Stimulated activated CD4-positive, alpha-beta T cell treated with anti-CD3 and anti-CD28 coated beads, Interleukin-4, amount 100 ng/mL, for 1 hour (primary cell): Measurements from ENCODE around the gene TPSG1.

Source experiments
- DNase-seq: peaks from one replicate; pipeline ENCODE4 v3.0.0-alpha.2; 2020

The TPSG1 gene

DNA sequence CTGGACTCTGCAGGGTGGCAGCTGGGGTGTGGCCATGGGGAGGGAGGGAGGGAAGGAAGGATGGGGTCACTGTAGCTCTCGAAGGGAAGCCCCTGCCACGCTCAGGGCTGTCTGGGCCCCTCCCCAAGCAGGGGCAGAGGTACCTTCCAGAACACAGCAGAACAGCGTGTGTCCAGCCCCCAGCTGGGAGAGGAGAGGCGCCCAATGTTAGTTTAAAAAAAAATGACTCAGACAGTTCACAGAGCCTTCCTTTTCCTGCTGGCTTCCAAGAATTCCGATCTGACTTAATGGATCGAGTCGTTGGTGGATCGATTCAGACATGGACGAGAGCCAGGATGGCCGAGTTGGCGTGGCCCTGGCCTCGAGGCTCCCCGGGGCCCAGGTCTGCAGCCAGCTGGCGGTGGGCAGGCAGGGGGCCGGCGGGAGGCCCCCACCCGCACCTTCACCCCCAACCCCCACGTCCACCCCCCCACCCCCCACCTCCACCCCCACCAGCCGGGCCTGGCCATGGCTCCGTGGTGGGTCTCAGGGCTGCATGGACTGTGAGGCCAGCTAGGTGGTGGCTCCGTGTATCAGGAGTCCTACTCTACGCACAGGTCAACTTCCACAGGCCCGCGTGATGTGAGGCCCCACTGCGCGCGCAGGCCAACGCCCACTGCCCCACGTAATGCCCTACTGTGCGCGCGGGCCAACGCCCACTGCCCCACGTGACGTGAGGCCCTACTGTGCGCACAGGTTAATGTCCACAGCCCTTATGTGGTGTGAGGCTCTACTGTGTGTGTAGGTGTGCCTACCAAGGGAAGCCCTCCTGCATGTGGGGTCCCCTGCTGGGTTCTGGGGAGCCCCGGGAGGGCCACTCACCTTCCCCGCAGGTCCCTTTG is 50.4 kb downstream of the TPSG1 start:
- no peak for DNase-seq

DNA sequence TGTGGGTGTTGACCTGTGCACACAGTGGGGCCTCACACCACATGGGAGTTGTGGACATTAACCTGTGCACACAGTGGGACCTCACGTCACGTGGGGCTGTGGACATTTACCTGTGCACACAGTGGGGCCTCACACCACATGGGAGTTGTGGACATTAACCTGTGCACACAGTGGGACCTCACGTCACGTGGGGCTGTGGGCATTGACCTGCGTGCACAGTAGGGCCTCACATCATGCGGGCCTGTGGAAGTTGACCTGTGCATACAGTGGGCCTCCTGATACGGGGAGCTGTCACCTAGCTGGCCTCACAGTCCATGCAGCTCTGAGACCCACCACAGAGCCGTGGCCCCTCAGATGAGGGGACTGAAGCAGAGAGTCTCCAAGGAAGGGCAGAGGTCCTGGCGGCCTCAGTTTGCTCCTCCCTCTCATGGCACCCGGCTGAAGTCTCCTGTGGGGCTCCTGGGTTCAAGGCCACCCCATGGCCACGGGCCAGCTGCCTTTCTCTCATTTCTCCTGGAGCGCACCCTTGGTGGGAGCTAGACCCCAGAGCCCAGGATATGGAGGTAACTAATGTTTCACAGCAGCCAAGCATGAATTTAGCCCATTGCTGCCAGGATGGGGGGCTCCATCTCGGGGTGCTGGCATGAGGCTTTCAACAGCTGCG is 51.1 kb downstream of the TPSG1 start:
- DNase-seq: no peak

DNA sequence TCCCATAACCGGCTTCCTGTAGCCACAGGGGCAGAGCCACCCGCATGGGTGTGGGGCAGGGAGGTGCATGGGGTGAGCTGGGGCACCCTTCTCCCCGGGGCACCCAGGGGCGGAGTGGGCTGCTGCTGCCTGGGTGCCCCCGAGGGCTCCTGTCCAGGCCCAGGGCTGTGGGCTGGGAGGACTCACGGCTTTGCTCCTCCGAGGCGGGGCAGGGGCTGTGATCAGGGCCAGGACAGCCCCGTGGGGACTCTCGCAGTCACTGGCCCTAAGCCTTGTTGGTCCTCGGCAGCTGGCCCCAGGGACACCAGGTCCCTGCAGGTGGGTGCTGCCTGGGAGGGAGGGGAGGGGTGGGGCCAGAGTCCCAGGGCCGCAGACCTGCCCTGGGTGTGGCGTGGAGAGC is 52.4 kb downstream of the TPSG1 start:
- no peak for DNase-seq

DNA sequence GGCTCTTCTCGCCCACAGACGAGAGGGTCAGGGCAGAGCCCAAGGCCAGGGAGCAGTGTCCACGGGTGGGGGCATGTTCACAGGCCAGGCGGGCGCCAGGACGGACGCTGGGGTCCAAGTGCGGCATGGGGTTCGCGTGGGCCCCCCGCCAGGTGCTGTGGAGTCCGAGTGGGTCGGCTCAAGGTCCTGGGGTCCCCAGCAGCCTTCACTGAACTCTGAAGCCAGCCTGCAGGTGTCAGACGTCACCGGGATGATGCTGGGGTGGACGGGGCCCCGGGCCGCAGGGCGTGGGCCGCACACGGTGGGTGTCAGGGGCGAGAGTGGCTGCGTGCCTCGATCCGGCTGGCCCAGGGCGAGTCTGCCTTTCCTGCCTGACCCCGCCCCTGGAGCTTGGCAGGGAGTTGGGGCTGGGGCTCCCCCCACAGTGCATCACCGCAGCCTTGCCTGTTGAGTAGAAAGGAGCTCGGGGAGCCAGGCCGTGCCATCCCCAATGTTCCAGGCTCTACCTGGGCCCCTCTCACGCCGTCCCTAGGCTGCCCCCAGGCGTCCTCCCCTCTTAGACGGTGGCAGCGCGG is 53.1 kb downstream of the TPSG1 start:
- DNase-seq: no peak
